Activated CD8-positive, alpha-beta memory T cell treated with anti-CD3 and anti-CD28 coated beads, Interleukin-2, amount 10 ng/mL, durations not matched to agents 7 days and 5 days (primary cell): ENCODE data around the gene SPRR5. TPM values are rescaled to one million over a fixed set of nuclear protein-coding genes. Genes with fewer than 3 reads are reported as not detected.

ENCODE experiments used
- ATAC-seq: fragments of 150-1000 bp; cut with Tn5 transposase; one replicate; pipeline ENCODE4 v1.10.0; 2021; ENCODE audit warnings: moderate library complexity
- CTCF ChIA-PET: fragments of 350-600 bp; sonication (Branson Sonifier 250); formaldehyde crosslinking; loops from one replicate; lab custom pipeline; 2021; ENCODE audit warnings: antibody characterized with exemption; lab: Charles Lee
- DNase-seq: peaks from one replicate; pipeline ENCODE4 v3.0.0-alpha.2; 2020
- H3K27ac Mint-ChIP-seq: one replicate; pipeline ENCODE4 v1.8.0; 2021; ENCODE audit warnings: mild to moderate bottlenecking, mixed read lengths
- H3K27me3 Mint-ChIP-seq: one replicate; pipeline ENCODE4 v1.8.0; 2021; ENCODE audit warnings: mixed read lengths
- H3K36me3 Mint-ChIP-seq: one replicate; pipeline ENCODE4 v1.8.0; 2021; ENCODE audit warnings: mild to moderate bottlenecking, mixed read lengths
- H3K4me1 Mint-ChIP-seq: one replicate; pipeline ENCODE4 v1.8.0; 2021; ENCODE audit warnings: mixed read lengths
- H3K4me3 Mint-ChIP-seq: one replicate; pipeline ENCODE4 v1.8.0; 2021; ENCODE audit warnings: mild to moderate bottlenecking, moderate library complexity, mixed read lengths
- H3K9me3 Mint-ChIP-seq: one replicate; pipeline ENCODE4 v1.8.0; 2022; ENCODE audit warnings: low read depth, mixed read lengths
- total RNA-seq, 2 experiments: library from RNA; stranded (reverse); gene quantifications; one replicate each; pipeline ENCODE4 v1.2.3, GENCODE V29; 2021

Gene SPRR5
- total RNA-seq, 2 experiments from 2014 or later: not detected

DNA sequence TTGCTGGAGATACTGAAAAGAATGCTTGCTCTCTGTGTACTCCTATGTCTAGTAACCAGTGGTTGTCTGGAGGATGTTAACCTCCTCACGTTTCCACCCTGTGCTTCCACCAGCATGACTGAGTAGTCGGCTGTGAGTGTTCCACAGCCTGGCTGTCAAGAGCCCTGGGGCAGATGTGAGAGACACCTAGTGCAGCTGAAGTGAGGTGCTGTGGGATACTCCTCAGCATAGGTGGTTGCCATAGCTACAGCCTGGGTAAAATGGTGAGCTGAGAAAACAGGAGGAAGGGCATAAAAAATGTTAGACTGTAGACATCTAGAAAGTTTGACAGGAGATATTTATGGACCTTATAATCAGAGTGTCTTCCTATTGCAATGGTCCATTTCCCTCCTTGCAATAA, 22.8 kb upstream of the SPRR5 start:
- Mint-ChIP-seq H3K27ac (no peak overlapping the region), H3K36me3 (no peaks in the 10 kb centered on the region), H3K27me3 (peaks cover 3% of the 10 kb centered on the region), H3K4me1 (no peaks in the 10 kb centered on the region), H3K9me3 (no peaks in the 10 kb centered on the region), H3K4me3 (no peak overlapping the region)
- CTCF ChIA-PET: no interaction called here
- no peak for DNase-seq
- ATAC-seq: no peak

DNA sequence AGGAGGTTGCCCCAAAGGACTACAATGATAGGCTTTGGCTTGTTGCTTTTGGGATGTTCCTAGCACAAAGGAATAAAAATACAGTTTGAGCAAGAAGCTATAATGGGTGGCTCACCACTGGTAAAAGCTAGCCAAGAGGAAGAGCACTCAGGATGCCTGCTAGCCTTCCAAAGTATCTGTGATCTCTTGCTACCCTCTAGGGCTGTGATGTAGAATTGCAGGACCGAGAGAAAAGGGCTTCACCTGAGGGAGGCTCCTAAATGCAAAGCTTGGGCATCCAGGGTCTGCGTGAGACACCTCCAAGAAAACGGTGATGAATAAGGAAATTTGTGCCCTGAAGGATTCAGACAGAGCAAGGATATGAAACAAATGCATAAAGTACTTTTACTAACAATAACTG, 20.9 kb upstream of the SPRR5 start:
- no peaks in the 10 kb centered on the region for H3K4me1 Mint-ChIP-seq
- H3K36me3 Mint-ChIP-seq: no peaks in the 10 kb centered on the region
- peaks cover 11% of the 10 kb centered on the region for H3K27me3 Mint-ChIP-seq
- no peaks in the 10 kb centered on the region for H3K9me3 Mint-ChIP-seq
- no peak overlapping the region for H3K4me3 Mint-ChIP-seq
- no peak for DNase-seq
- H3K27ac Mint-ChIP-seq: no peak overlapping the region
- no peak for ATAC-seq
- CTCF ChIA-PET: interaction anchor here (1.1 to 1.8 kb wide), 3 partner anchors 50 to 272 kb away, joined by 3 to 4 read pairs (median 4); no protein-coding TSS in a partner anchor

DNA sequence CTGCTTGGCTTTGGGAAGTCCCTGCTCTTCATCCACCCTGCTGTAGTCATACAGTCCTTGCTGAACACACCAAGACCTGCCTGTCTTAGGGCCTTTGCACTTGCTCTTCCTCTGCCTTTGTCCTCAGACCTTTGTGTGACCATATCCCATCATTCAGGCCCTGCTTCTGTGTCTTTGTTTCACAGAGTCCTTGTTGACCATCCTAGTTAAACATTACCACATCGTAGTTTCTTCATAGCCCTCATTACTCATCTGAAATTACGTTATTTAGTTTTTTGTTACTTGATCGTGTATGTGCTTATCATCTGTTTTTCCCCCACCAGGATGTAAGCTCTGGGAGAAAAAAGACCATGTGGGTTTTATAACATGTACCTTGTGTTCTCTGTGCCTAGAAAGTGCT, 18.3 kb upstream of the SPRR5 start:
- no peak overlapping the region for H3K27ac Mint-ChIP-seq
- H3K9me3 Mint-ChIP-seq: no peaks in the 10 kb centered on the region
- H3K4me3 Mint-ChIP-seq: no peak overlapping the region
- H3K4me1 Mint-ChIP-seq: no peaks in the 10 kb centered on the region
- H3K27me3 Mint-ChIP-seq: peaks cover 20% of the 10 kb centered on the region
- CTCF ChIA-PET: no interaction called here
- no peaks in the 10 kb centered on the region for H3K36me3 Mint-ChIP-seq
- DNase-seq (no peak), ATAC-seq (no peak)

DNA sequence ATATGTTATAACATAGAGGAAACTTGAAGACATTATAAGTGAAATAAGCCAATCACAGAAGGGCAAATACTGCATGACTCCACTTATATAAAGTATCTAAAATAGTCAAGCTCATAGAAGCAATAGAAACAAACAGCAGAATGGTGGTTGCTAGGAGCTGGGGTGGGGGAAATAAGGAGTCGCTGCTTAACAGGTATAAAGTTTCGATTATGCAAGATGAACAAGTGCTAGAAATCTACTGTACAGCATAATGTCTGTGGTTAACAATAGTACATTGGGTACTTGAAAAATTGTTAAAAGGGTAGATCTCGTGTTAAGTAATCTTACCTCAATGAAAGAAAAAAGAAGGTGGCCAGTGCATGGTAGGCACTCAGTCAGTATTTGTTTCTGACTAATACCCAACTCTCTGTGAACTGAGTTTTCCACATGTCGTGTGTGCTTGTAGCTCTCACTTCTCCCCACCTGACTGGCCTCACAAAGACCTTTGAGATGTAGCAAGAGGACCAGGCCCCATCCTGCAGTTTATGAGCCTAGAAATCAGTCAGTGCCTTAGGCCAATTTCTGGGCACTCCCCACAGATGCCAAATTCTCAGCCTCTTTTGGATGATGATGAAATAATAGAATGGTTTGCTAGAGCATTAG, 14.7 kb upstream of the SPRR5 start:
- Mint-ChIP-seq H3K4me3 (no peak overlapping the region), H3K27ac (no peak overlapping the region), H3K9me3 (no peaks in the 10 kb centered on the region), H3K4me1 (no peaks in the 10 kb centered on the region), H3K36me3 (no peaks in the 10 kb centered on the region), H3K27me3 (peaks cover 20% of the 10 kb centered on the region)
- DNase-seq: peak; percentile 30
- ATAC-seq: no peak
- CTCF ChIA-PET: no interaction called here

DNA sequence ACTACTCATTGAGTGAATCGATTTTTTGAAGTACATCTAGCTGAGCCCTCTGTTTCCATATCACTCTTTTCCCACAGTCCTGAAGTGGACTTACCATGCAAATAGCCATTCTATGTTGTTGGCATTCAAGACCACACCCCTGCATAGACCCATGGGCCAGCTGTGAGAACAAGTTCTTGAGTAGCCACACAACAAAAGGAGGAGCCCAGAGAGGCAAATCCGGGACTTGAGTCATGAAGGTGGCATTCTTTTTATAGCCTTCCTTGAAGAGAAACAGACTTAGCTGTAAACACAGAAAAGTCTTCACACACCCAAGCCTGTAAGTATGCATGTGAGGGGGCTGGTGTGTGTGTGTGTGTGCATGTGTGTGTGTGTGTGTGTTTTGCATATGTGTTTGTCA, 13.8 kb upstream of the SPRR5 start:
- H3K36me3 Mint-ChIP-seq: no peaks in the 10 kb centered on the region
- DNase-seq (no peak), ATAC-seq (no peak)
- H3K4me3 Mint-ChIP-seq: no peak overlapping the region
- H3K27me3 Mint-ChIP-seq: peaks cover 20% of the 10 kb centered on the region
- H3K27ac Mint-ChIP-seq: no peak overlapping the region
- no peaks in the 10 kb centered on the region for H3K4me1 Mint-ChIP-seq
- no peaks in the 10 kb centered on the region for H3K9me3 Mint-ChIP-seq
- CTCF ChIA-PET: no interaction called here

DNA sequence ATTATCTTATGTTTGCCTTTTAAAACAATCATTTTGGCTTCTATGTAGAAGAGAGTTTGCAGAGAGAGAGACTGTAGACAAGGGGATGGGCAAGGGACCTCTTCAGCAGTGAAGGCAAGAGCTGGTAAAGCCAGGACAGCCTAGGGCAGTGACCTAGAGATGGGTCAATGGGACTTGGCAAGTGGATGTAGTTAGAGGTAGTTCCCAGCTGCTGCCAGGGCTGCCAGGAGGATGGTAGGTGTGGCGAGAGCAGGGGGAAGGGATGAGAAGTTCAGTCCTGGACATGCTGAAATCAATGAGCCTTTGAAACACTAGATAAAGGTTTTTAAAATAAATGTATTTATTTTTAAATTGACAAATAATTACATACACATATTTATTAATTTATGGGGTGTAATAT, 6.4 kb upstream of the SPRR5 start:
- H3K9me3 Mint-ChIP-seq: no peaks in the 10 kb centered on the region
- no peaks in the 10 kb centered on the region for H3K36me3 Mint-ChIP-seq
- no peaks in the 10 kb centered on the region for H3K4me1 Mint-ChIP-seq
- H3K27me3 Mint-ChIP-seq: no peaks in the 10 kb centered on the region
- no peak for DNase-seq
- H3K27ac Mint-ChIP-seq: no peak overlapping the region
- H3K4me3 Mint-ChIP-seq: no peak overlapping the region
- ATAC-seq: no peak
- CTCF ChIA-PET: no interaction called here

DNA sequence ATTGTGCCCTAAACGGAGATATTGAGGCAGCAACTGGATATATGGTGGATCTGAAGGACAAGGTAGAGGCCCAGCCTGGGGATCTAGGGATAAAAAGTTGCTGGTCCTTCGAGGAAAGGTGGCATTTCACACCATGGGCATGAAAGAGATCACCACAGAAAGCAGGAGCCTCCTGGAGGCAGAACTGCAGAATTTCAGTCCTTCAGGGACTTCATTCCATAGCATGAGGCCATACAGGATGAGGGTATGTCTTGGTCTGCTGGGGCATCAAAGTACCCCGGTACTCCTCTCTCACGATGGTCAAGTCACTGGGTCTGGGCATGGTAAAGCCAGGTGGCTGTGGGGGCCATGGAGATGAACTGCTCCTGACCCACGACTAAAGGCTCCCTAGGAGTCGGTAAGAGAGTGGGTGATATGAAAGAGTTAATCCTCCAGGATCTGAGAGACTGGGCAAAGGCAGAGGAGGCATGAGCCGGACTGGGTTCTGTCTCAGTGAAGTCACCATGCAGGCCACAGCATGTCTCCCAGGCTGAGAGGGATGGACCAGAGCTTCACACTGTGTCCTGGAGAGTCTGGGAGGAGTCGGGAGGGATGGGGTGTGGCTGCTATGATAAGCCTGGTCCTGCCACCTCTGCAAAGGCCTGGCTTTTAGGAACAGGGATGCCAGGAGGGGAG, 5.8 kb upstream of the SPRR5 start:
- Mint-ChIP-seq H3K4me1 (no peaks in the 10 kb centered on the region), H3K36me3 (no peaks in the 10 kb centered on the region), H3K27me3 (no peaks in the 10 kb centered on the region), H3K4me3 (no peak overlapping the region), H3K9me3 (no peaks in the 10 kb centered on the region), H3K27ac (no peak overlapping the region)
- DNase-seq (no peak), ATAC-seq (no peak)
- CTCF ChIA-PET: no interaction called here

DNA sequence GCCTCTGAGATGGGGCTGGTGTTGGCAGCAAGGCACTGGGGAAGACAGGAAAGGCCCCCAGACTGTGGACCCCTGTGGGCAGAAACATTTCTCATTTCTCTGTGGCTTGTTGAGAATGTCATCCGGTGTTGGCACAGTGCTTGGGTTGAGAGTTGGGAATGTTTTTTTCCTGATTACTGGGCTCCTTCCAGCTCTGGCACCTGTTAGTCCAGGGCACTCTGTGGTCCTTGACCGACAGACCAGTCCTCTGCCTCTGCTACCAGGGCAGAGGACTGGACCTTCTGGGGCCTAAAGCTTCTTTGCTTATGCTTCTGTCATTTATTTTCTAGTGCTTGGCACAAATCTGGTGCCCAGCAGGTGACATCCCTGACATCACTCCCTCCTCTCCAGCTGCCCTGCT, 4.8 kb upstream of the SPRR5 start:
- H3K27ac Mint-ChIP-seq: no peak overlapping the region
- DNase-seq: no peak
- H3K9me3 Mint-ChIP-seq: no peaks in the 10 kb centered on the region

DNA sequence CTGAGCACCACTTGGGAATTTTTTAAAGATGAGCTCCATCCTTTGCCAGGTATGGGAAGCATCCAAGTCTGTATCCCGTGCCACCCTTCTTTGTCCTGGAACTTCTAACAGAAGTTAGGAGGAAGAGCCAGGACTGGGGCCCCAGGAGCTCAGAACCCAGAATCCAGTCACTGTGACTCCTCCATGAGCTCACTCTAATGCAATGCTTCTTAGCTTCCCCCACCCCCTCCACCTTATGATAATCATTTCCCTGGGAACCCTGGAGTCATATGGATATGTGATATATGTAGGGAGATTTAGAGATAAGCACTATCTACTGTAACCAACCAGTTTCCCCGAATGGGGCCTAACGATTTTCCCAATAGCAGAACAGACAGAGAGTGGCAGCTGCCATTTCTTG, 758 bp upstream of the SPRR5 start:
- ATAC-seq (no peak), DNase-seq (no peak)
- peaks cover 3% of the 10 kb centered on the region for H3K27me3 Mint-ChIP-seq
- no peak overlapping the region for H3K27ac Mint-ChIP-seq
- CTCF ChIA-PET: interaction anchor here (1.2 kb wide), 1 partner anchor 77 kb away, joined by 3 read pairs; no protein-coding TSS in a partner anchor
- H3K4me3 Mint-ChIP-seq: no peak overlapping the region
- H3K4me1 Mint-ChIP-seq: no peaks in the 10 kb centered on the region
- H3K9me3 Mint-ChIP-seq: no peaks in the 10 kb centered on the region
- no peaks in the 10 kb centered on the region for H3K36me3 Mint-ChIP-seq

More for the DNA sequence above, 4.8 kb upstream of the SPRR5 start:
- Mint-ChIP-seq H3K4me1 (no peaks in the 10 kb centered on the region), H3K4me3 (no peak overlapping the region), H3K27me3 (peaks cover under 1% of the 10 kb centered on the region), H3K36me3 (no peaks in the 10 kb centered on the region)
- CTCF ChIA-PET: no interaction called here
- no peak for ATAC-seq

DNA sequence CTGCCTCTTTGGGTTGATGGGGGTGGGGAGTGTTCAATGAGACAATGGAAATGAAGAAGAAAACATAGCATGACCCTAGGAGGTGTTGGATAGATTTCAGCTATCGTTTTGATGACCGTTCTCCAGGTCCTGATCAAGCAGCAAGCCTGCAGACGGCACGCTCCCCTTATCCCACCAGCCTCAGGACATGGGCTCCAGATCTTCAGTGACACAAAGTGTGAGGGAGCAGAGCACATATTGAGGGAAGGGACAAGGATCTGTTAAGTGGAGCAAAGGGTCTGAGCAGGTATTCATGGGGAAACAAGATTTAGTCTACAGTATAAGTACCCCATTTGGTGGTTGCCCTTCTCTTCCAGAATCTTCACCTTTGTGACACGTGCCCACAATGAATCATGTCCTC, 4.7 kb downstream of the SPRR5 start:
- H3K27ac Mint-ChIP-seq: no peak overlapping the region
- H3K9me3 Mint-ChIP-seq: no peaks in the 10 kb centered on the region
- no peak for DNase-seq
- H3K4me3 Mint-ChIP-seq: no peak overlapping the region
- ATAC-seq: no peak
- no peaks in the 10 kb centered on the region for H3K4me1 Mint-ChIP-seq
- H3K27me3 Mint-ChIP-seq: peaks cover 3% of the 10 kb centered on the region
- no peaks in the 10 kb centered on the region for H3K36me3 Mint-ChIP-seq
- CTCF ChIA-PET: no interaction called here

DNA sequence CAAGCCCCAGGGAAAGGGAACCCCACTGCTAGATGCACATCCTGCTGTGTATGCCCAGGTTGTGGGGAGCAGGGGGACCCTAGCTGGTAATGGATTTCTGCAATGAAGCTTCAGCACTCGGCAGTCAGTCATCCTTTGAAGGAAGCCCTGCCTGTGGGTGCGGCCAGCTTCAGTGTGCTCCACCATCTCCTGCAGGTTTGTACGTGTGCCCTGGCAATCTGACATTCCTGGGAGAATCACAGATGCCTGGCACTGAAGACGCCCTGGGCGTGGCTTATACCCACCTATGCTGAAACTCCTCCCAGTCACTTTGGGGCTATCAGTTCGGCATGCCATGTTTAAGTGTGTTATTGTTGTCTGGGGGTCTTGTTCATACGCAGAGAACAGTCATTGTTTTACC, 6.8 kb downstream of the SPRR5 start:
- Mint-ChIP-seq H3K27me3 (no peaks in the 10 kb centered on the region), H3K4me3 (no peak overlapping the region), H3K4me1 (no peaks in the 10 kb centered on the region), H3K36me3 (no peaks in the 10 kb centered on the region), H3K9me3 (no peaks in the 10 kb centered on the region), H3K27ac (no peak overlapping the region)
- CTCF ChIA-PET: no interaction called here
- DNase-seq: no peak
- ATAC-seq: no peak

DNA sequence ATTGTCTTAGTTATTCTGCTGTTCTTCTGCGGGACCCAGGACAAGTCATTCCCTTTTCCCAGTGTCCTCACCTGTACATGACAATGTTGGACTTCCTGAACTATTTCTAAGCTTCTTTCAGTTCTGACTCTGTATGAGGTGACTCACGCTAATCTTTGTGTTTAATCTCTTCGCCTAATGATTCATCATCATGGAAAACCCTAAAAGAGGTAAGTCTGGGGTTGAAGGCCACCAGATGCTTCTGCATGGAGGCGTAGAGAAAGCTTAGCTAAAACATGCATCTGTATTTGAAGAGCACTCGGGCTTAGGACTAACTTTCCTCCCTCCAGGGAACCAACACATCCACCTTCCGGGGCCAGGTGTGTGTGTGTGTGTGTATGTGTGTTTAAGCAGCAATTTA, 7.4 kb downstream of the SPRR5 start:
- Mint-ChIP-seq H3K27me3 (no peaks in the 10 kb centered on the region), H3K4me3 (no peak overlapping the region), H3K36me3 (no peaks in the 10 kb centered on the region), H3K9me3 (no peaks in the 10 kb centered on the region), H3K4me1 (no peaks in the 10 kb centered on the region), H3K27ac (no peak overlapping the region)
- CTCF ChIA-PET: no interaction called here
- no peak for ATAC-seq
- DNase-seq: no peak

DNA sequence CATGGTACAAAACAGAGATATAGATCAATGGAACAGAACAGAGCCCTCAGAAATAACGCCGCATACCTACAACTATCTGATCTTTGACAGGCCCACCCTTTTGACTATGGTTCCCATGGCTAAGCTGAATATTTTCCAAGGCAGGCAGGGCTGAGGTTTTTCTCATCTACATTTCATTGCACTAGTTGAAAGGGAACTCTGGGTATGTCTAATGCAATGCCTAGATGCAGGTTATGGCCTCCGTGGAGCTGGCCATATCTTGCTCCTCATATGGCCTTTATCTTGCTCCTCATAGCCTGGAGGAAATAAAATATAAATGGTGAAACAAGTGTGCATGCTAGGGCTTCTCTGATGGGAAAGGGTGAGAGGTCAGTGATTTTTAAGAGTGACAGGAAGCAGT, 10.6 kb downstream of the SPRR5 start:
- ATAC-seq: no peak
- CTCF ChIA-PET: no interaction called here
- no peaks in the 10 kb centered on the region for H3K4me1 Mint-ChIP-seq
- no peaks in the 10 kb centered on the region for H3K9me3 Mint-ChIP-seq
- no peak overlapping the region for H3K4me3 Mint-ChIP-seq
- no peak overlapping the region for H3K27ac Mint-ChIP-seq
- no peaks in the 10 kb centered on the region for H3K27me3 Mint-ChIP-seq
- no peak for DNase-seq
- no peaks in the 10 kb centered on the region for H3K36me3 Mint-ChIP-seq

DNA sequence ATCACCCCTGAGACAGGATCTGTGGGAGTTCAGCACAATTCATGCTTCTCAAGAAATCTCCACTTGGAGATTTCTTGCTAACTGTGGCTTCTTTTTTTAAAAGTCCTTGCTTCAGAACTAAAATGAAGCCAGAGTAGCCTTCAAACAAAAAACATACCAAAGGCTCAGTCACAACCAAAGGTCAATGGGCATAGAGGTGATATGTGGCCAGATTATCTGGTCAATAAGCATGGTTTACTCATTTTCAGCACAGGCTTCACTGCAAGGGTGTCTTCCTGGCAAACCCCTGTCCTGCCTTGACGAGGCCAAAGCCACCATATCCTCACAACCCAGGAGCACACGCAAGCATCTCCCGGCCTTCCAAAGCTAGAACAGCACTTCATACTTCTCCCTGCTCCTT, 12.3 kb downstream of the SPRR5 start:
- no peaks in the 10 kb centered on the region for H3K9me3 Mint-ChIP-seq
- ATAC-seq (no peak), DNase-seq (peak; percentile 1)
- H3K27ac Mint-ChIP-seq: no peak overlapping the region
- CTCF ChIA-PET: no interaction called here
- peaks cover 5% of the 10 kb centered on the region for H3K27me3 Mint-ChIP-seq
- no peaks in the 10 kb centered on the region for H3K36me3 Mint-ChIP-seq
- no peaks in the 10 kb centered on the region for H3K4me1 Mint-ChIP-seq
- H3K4me3 Mint-ChIP-seq: no peak overlapping the region
